PFSK-1 (cell line): ENCODE results near the gene PCLO.

Experiments used
- FOXP2 ChIP-seq: optimal IDR thresholded peaks from 2 replicates; pipeline ENCODE3; 2011; ENCODE audit warnings: borderline replicate concordance, control low read depth, inconsistent platforms; ENCODE audit not compliant: insufficient read depth; ENCODE audit errors: extremely low read length, extremely low read depth
- POLR2AphosphoS5 ChIP-seq: IDR thresholded peaks from 2 replicates; pipeline ENCODE4 v1.6.1; 2012; ENCODE audit warnings: low read depth, mild to moderate bottlenecking, control low read depth, low read length, moderate library complexity
- SIN3A ChIP-seq: IDR thresholded peaks from 2 replicates; pipeline ENCODE4 v1.6.1; 2012; ENCODE audit warnings: mild to moderate bottlenecking, low read length, moderate library complexity, borderline replicate concordance; ENCODE audit not compliant: insufficient read depth
- TAF1 ChIP-seq: IDR thresholded peaks from 2 replicates; pipeline ENCODE4 v1.6.1; 2012; ENCODE audit warnings: low read length, control low read depth, borderline replicate concordance; ENCODE audit not compliant: insufficient read depth
- TF ChIP-seq, protein P1 (sequence below), 2 experiments: IDR thresholded peaks; 2 replicates each; pipeline versions ENCODE4 v1.6.1 to v1.8.0; 2011 to 2012; ENCODE audit warnings: low read depth in 2 of 2, low read length in 2 of 2, control low read depth in 1 of 2, inconsistent platforms in 1 of 2, mild to moderate bottlenecking in 1 of 2, moderate library complexity in 1 of 2; ENCODE audit not compliant: insufficient read depth in 1 of 2

Gene PCLO

DNA sequence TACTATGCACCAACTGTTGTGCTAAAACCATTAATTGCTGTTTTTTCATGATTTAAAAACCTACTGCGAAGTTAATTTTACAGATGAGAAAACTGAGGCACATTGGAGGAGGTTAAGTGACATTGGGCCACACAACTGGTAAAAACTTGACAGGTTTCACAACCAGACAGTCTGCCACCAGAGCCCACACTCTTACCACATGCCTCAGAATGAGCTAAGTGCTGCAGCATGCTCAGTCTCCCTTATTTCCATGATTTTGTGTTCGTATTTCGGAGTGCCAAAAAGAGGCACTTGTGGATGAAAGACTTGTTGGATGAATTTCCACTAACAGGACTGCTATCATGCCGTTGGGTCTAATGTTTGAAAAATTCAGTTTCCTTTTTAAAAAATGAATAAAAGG, 77.4 kb downstream of the PCLO start:
- no peak for TF ChIP-seq FOXP2
- TF ChIP-seq, protein P1, sequence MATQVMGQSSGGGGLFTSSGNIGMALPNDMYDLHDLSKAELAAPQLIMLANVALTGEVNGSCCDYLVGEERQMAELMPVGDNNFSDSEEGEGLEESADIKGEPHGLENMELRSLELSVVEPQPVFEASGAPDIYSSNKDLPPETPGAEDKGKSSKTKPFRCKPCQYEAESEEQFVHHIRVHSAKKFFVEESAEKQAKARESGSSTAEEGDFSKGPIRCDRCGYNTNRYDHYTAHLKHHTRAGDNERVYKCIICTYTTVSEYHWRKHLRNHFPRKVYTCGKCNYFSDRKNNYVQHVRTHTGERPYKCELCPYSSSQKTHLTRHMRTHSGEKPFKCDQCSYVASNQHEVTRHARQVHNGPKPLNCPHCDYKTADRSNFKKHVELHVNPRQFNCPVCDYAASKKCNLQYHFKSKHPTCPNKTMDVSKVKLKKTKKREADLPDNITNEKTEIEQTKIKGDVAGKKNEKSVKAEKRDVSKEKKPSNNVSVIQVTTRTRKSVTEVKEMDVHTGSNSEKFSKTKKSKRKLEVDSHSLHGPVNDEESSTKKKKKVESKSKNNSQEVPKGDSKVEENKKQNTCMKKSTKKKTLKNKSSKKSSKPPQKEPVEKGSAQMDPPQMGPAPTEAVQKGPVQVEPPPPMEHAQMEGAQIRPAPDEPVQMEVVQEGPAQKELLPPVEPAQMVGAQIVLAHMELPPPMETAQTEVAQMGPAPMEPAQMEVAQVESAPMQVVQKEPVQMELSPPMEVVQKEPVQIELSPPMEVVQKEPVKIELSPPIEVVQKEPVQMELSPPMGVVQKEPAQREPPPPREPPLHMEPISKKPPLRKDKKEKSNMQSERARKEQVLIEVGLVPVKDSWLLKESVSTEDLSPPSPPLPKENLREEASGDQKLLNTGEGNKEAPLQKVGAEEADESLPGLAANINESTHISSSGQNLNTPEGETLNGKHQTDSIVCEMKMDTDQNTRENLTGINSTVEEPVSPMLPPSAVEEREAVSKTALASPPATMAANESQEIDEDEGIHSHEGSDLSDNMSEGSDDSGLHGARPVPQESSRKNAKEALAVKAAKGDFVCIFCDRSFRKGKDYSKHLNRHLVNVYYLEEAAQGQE (IDR thresholded peaks at IDR 0.05; ENCODE audit: insufficient read depth in 1 of 2, low read depth in 2 of 2, low read length in 2 of 2) = no peak
- no peak for TF ChIP-seq TAF1
- TF ChIP-seq SIN3A = no peak
- no peak for TF ChIP-seq POLR2AphosphoS5

DNA sequence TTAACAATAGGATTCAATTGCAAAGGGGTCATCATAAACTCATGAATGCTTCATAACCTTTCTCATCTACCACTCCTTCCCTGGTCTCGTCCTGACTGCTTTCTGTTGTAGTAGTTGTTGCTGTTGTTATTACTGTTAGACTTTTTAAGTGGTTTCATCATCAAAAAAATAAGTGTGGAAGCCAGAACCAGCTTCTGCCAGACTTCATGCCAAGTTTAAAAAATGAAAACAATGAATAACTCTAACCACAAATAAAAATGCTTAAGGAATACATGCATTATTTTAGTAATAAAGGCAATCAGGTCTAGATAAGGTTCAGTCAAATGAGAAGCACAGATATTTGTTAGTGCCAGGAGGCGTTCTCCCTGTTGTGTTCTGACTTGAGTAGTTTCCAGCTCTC, 85.4 kb downstream of the PCLO start:
- no peak for TF ChIP-seq POLR2AphosphoS5
- TF ChIP-seq SIN3A = no peak
- TF ChIP-seq, protein P1 (IDR thresholded peaks at IDR 0.05; ENCODE audit: insufficient read depth in 1 of 2, low read depth in 2 of 2, low read length in 2 of 2) = no peak
- no peak for TF ChIP-seq TAF1
- TF ChIP-seq FOXP2 = no peak

DNA sequence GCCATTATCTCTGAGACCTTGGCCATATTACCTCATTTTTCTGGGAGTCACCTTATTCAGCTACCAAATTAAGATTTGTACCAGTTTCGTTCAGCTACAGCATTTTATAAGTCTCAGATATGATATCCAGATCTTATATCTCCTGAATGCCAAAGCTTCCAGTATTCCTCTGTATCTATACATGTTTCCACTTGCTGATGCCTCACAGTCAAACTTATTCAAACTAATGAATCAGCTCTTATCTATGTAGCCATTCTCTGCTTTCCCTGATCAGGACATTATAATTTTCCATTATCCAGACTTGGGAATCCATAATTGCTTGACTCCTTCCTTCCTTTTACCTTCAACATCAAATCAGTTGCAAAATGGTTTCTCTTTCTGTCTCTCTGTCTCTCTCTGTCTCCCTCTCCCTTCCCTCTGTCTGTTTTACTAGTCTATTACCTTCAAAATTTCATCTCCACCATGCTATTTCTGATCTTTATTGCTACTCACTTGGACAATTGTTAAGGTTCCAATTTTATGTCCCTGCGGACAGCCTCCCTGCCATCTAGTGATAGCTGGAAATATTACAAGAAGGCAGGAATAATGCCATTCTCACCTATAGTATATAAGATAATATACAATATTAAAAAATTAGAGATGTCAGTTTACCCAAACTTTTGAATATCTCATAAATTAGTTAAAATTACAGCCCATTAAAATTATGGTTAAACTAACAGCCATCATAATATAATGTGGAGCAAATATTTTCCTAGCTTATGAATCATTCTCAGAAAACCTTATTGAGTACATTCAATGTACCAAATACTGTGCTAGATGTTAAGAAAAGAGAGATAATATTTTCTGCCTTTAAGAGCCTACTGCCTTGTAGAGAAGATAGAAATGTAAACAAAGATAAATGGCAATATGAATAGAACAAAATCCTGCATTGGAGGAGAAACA, 89.8 kb downstream of the PCLO start:
- TF ChIP-seq SIN3A = no peak
- no peak for TF ChIP-seq TAF1
- TF ChIP-seq, protein P1 (IDR thresholded peaks at IDR 0.05; ENCODE audit: insufficient read depth in 1 of 2, low read depth in 2 of 2, low read length in 2 of 2) = no peak
- TF ChIP-seq FOXP2 = no peak
- no peak for TF ChIP-seq POLR2AphosphoS5

DNA sequence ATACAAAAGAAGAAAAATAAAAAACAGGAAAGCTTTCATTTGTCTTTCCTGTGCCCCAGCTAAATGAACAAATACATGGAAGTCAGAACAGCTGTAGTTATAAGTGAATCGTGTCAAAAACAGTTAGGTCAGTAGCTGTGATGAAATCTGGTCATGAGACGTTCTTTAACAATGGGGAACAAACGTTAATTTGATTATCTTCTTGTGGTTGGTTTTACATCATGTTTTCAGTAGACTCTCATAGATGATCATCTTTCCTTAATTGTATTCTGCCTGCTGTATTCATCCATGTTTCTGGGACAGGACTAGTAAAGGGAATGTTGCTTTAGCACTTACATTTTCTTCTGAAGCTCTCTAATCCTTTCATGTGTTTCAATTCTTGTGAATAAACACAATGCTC, 97.0 kb downstream of the PCLO start:
- TF ChIP-seq, protein P1 (IDR thresholded peaks at IDR 0.05; ENCODE audit: insufficient read depth in 1 of 2, low read depth in 2 of 2, low read length in 2 of 2) = no peak
- TF ChIP-seq SIN3A = no peak
- TF ChIP-seq TAF1 = no peak
- TF ChIP-seq FOXP2 = no peak
- no peak for TF ChIP-seq POLR2AphosphoS5
